Fibroblast of the conjunctiva (primary cell): ENCODE data around the gene ZNF19.

Source experiments
- DNase-seq: peaks from one replicate; pipeline ENCODE4 v3.0.0-alpha.2; 2010; ENCODE audit warnings: low read depth

Gene ZNF19

DNA sequence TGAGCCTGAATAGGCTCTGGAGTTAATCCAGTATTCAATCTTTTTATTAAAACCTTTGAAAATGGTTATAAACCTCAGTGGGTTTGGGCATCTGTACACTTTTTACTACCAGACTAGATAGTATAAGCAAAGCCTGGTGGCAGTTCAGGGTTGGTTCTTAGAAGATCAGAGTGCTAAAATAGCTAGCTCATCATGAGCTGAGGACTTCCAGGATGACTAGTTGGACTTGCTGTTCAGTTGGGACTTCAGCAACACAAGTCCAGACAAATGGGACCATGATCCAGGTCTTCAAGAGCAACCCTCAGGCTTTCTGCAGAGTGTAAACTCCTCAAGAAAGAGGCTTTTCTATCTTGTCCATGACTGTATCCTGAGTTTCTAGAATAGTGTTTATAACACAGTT, 1.2 kb upstream of the ZNF19 start:
- DNase-seq, result no peak

- DNase-seq, result peak; percentile 82
Observed at GRCh38 chr16:71484006-71484893, 4.9 kb downstream of the ZNF19 start.

- no peak for DNase-seq
Observed at GRCh38 chr16:71482569-71482968, 6.6 kb downstream of the ZNF19 start.

DNA sequence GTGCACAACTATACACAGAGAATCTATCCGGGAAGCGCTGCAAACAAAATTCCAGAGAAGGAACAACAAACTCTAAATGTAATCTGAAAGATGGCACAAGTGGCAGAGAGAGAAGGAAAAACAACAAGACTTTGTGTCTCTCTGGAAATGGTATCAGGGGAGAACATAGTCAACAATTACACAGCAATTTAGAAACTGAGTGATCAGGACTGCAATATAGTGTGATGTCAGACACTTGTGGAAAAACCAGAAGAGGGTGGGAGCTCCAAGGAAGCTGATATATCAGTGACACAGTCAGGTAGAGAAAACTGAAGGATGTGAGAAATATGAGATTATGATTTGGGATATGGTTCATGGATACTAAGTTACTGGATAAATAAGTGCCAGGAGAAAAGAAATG, 8.2 kb downstream of the ZNF19 start:
- no peak for DNase-seq

DNA sequence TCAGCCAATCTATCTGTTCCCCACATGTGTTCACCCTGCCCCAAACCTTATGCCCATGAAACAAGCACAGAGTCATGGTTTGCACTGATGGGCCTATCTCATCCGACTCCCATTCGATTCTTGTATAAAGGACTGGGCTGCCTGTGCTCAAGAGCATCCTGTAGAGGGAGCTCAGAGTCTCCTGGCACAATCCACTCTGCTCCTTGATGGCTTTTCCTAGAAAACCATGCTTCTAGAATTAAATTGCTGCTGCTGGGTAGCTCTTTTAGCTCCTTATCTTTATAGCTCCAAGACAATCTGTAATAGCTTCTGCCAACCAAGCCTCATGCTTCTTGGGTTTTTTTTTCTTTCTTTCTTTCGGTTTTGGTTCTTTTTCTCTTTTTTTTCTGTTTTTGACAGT, 9.7 kb downstream of the ZNF19 start:
- no peak for DNase-seq

GRCh38 chr16:71476457-71477124, 12.5 kb downstream of the ZNF19 start:
- no peak for DNase-seq

DNA sequence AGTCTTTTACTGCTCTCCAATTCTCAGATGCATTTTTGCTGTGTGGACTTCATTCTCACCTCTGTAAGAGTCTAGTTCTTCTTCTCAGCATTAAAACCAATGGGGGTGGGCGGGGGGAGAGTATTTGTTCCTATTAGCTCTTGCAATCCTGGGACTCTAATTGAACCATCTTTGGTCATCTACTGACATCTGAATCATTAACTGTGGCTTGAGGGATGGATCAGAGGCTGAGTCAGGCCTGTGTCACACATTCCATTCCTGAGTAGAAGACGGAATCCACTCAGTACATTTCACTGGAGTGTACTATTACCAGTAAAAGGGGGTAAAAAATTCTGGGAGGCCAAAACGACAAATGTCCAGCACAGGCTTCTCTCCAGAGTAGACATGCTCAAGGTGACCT, 14.3 kb downstream of the ZNF19 start:
- peak; percentile 43 for DNase-seq

DNA sequence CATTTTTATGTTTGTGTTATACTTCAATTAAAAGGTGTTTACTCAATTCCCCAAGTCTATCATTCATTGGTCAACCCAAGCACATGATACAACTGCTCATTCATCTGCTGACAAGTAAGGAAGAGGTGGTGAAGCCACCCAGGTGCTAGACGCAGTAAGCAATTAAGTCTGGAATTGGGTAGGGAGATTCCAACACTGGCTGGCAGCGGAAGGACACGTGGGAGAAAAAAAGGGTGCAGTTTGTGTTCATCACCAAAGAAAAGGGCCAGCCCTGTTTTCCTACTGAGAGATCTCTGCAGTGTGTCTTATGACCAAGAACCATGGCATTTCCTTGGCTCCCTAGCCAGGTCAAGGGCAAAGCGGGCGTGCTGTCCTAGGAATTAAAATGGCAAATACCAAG, 15.2 kb downstream of the ZNF19 start:
- DNase-seq, result no peak

- no peak for DNase-seq
Observed at GRCh38 chr16:71472931-71473330, 16.2 kb downstream of the ZNF19 start.

- no peak for DNase-seq
Observed at GRCh38 chr16:71472051-71472450, 17.1 kb downstream of the ZNF19 start.

- DNase-seq, result no peak
Observed at GRCh38 chr16:71467810-71468209, 21.3 kb downstream of the ZNF19 start.

DNA sequence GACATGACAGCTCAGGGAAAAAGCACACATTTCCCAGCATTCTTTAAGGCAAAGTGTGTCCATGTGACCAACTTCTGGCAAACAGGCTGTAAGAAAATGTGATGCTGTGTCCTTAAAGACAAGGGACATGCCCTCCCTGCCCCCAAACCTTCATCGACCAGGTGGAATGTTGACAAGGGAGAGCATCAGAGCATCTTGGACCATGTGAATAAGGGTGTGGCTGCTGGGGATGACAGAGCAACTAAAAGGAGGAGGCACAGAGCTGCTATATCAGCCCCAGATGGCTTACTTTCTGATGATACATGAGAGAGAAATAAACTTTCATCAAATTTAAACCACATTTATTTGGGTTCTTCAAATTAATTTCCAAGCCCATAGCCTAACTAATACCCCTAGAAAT, 24.9 kb downstream of the ZNF19 start:
- no peak for DNase-seq

DNA sequence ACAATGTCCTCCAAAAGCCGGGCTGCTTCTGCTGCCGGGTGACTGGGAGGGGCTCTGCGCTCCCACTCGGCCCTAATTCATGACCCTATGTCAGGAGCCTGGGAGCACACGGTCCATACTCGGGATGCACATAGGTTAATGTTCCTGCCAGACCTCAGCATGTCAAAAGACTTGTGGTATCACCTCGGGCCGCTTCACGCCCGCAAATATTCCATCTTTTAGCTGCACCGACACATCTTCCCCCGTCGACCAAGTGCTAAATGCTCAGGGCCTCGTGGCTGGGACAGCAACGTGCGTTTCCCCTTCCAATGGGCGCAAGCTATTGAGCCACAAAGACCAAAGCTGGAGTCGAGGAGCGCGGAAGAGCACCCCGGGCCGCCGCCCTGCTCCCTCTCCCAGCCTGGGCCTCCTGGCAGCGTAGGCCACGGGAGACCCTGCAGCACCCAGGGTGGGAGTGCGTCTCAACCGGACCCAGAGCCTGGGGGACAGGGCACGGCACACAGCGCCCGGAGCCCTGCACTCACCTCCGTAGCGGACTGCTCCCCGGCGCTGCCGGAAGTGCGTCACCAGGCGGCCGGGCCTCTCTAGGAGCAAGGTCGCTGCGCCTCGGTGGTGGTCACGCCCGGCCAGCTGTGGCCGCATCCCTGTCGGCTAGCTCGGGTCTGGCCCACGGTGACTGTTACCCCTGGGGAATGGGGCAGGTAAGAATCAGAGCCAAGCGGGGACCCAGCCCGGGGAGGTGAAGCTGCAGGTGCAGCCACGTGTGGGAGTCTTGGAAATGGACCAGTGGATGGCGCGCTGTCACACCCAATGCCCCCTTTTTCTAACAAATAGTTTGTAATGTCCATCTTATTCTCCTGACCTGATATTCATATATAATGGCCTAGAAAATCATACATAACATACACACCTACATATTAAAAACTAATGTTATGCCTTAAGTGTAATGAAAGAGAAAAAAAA, 27.2 kb downstream of the ZNF19 start, which contains the start of gene ZNF23:
ZNF23 (minus strand) TSS at position 562 of the 963 bp plus-strand sequence. CDS start 5,451 bp downstream, outside the sequence.
- DNase-seq, result peak; percentile 34

GRCh38 chr16:71460941-71461340, 28.2 kb downstream of the ZNF19 start:
- DNase-seq, result no peak

DNA sequence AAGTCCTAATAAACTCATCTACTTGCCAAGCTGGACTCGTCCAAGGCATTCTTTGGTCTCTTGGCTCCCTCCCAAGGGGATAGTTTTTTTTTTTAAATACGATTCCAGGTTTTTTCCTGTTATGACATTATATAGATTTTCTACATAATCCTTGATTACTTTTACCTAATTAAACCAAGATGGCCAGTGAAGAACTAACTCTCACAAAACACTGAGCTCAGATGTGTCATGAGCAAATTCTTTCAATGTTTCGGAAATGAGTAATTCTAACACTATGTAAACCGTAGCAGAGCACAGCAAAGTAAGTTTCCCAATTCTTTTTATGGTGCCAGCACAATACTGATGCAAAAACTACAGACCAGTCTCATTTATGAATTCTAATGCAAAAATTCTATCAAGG, 28.9 kb downstream of the ZNF19 start:
- DNase-seq, result peak; percentile 72

GRCh38 chr16:71459510-71459909, 29.6 kb downstream of the ZNF19 start:
- DNase-seq, result no peak

DNA sequence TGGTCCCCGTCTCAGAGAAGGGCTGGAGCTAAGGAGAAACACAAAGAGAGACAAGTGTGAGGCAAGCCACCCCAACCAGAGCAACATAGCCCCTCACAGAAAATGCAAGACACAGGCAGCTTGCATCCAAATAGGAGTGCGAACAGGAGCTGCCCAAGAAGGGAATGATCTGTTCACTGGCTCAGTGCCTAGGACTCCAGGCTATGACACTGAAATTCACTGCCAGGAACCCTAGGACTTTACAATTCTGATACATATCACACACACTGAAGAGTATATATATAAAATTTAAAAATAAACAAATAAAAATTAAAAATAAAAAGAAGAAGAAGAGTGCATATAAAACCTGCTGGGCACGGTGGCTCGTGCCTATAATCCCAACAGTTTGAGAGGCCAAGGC, 32.3 kb downstream of the ZNF19 start:
- DNase-seq, result no peak

DNA sequence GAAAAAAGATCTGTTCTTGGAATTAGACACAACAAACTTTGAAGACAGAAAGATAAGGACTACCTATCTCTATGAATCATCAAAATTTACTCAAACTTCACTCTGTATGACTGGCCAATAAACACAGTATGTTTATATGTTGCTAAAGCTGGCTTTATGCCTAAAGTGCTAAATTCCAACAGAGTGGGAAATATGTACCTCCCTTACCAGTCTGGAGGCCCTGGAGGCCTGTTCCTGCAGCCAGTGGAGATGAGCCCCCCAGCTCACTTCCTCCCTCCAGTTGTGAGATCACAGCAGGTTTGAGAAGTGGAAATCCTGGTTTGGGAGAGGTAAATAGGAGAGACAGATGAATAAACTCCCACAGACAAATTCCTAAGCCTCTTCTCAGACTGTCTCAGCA, 36.1 kb downstream of the ZNF19 start:
- DNase-seq, result no peak

DNA sequence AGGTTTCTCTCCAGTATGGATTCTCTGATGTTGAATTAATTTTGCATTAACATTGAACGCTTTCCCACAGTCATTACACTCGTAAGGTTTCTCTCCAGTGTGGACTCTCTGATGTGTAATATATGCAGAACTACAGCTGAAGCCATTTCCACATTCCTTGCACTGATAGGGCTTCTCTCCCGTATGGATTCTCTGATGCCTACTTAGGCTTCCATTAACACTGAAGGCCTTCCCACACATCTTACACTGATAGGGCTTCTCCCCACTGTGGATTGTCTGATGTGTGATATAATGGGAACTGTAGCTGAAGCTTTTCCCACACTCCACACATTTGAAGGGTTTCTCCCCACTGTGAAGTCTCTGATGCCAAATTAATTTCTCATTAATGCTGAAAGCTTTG, 40.1 kb downstream of the ZNF19 start:
- no peak for DNase-seq

DNA sequence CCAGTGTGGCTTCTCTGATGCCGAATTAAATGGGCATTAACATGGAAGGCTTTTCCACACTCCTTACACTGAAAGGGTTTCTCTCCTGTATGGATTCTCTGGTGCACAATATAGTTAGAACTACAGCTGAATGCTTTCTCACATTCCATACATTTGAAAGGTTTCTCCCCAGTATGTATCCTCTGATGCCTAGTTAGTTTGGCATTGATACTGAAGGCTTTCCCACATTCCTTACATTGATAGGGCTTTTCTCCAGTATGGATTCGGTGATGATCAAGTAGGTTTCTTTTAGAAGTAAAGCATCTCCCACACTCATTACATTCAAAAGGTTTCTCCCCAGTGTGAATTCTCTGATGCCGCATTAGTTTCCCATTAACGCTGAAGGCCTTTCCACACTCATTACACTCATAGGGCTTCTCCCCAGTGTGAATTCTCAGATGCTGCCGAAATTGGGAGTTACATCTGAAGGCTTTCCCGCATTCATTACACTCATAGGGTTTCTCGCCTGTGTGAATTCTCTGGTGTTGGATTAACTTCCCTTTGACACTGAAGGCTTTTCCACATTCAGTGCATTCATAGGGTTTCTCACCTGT, 40.8 kb downstream of the ZNF19 start:
- no peak for DNase-seq

DNA sequence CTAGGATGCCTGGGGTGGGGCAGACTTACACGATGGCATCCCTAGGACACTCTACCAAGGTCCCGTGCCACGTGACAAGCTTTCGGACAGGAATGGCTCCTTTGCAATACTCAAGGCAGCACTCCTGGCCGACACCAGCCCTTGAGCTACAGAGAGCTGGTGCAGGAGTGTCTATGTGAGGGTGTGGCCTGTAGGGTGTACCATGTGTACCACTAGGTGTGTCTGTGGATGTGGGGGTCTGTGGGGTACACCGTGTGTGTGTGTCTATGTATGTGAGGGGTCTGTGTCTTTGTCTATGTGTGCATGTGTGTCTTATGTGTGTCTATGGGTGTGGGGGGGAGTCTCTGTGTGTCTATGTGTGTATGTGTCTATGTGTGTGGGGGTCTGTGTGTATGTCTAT, 45.4 kb downstream of the ZNF19 start:
- DNase-seq, result no peak

DNA sequence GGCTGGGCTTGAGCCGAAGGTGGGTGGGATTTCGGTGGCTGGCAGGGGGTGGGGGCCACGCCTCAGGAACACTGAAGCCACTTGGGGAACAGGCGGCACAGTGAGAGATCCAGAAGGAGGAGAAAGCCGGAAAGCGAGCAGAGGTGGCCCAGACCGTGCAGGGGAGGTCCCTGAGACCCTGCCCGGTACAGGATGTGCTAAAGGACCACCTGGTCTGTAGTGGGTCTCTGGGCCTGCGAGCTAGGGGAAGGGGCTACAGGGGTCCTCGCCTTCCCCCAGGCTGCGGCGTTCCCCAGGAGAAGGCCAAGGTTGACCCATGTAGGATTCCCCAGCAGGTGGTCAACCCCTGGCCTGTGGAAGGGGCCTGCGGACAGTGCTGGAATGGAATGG, 47.1 kb downstream of the ZNF19 start, which contains the start of gene TLE7:
TLE7 (minus strand) TSS at position 4 of the 390 bp plus-strand sequence. CDS start 8,730 bp downstream, outside the sequence.
- DNase-seq, result no peak
